GM10248 (cell line): ENCODE results near the gene OR10A2.

Experiments
- CTCF ChIA-PET: fragments of 300-600 bp; sonication (Branson Sonifier 250); formaldehyde crosslinking; extraction: SDS; loops from one replicate; lab custom pipeline; 2021; ENCODE audit warnings: antibody characterized with exemption; lab: Yijun Ruan, JAX
- POLR2A ChIA-PET: fragments of 350-650 bp; sonication (Branson Sonifier 250); formaldehyde crosslinking; extraction: SDS; loops from one replicate; lab custom pipeline; 2020; ENCODE audit warnings: antibody characterized with exemption; lab: Yijun Ruan, JAX
- DNase-seq: peaks from one replicate; pipeline ENCODE4 v3.0.0; 2012; ENCODE audit errors: extremely low spot score
- CTCF ChIP-seq: IDR thresholded peaks from 2 replicates; pipeline ENCODE4 v1.5.1; 2012; ENCODE audit warnings: mild to moderate bottlenecking, low read depth; ENCODE audit errors: extremely low read depth, missing control alignments, control extremely low read depth

OR10A2 gene

DNA sequence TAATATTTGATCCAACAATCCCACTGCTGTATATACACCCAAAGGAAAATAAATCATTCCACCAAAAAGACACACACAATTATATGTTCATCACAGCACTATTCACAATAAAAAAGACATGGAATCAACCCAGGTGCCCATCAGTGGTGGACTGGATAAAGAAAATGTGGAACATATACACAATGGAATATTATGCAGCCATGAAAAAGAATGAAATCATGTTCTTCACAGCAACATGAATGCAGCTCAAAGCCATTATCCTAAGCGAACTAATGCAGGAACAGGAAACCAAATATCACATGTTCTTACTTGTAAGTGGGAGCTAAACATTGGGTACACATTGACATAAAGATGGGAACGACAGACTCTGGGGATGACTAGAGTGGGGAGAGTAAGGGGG, 56.8 kb downstream of the OR10A2 start:
- DNase-seq = no peak
- ChIA-PET CTCF (interaction anchor here (1.1 kb wide), 1 partner anchor 182 kb away, joined by 3 read pairs; no protein-coding TSS in a partner anchor), POLR2A (no interaction called here)
- TF ChIP-seq CTCF = no peak

- no peak for TF ChIP-seq CTCF
- ChIA-PET POLR2A (no interaction called here), CTCF (interaction anchor here (1.9 kb wide), 1 partner anchor 10 kb away, joined by 4 read pairs; no protein-coding TSS in a partner anchor)
- no peak for DNase-seq
These were observed 57.8 kb downstream of the OR10A2 start, which contains the start of gene OR2D3 for GRCh38 chr11:6920702-6921101. Gene OR2D3 (plus strand): TSS chr11:6921002. CDS start chr11:6921002, 0 bp downstream.
